Fibroblast of skin of abdomen (primary cell): ENCODE data around the gene RTN1.
A peak's percentile ranks its signal among the peaks of the same experiment; 100 is the strongest.

ENCODE experiments used
- DNase-seq: peaks from one replicate; pipeline ENCODE4 v3.0.0-alpha.2; 2013

Gene RTN1

DNA sequence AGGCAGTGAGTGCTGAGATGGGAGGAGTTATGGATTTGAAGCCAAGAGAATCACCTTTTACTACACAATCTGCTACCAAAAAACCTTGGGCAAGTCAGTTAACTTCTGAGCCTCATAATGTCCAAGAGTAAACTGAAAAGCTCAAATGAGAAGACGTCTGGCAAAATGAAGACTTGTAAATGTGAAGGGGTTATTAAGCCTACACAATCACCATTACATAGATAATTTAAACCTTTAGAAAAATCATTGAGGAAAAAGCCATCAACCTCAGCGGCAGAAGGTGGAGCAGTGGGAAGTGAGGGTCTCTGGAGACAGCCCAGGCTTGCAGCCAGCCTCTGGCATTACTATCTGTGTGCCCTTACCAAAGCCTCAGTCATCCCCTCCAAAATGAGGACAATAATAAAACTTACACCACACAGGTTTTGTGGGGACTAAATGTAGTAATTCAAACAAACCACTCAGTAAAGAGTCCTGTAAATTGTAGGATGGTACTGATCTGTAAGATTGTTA lies 243.5 kb downstream of the RTN1 start:
- no peak for DNase-seq

DNA sequence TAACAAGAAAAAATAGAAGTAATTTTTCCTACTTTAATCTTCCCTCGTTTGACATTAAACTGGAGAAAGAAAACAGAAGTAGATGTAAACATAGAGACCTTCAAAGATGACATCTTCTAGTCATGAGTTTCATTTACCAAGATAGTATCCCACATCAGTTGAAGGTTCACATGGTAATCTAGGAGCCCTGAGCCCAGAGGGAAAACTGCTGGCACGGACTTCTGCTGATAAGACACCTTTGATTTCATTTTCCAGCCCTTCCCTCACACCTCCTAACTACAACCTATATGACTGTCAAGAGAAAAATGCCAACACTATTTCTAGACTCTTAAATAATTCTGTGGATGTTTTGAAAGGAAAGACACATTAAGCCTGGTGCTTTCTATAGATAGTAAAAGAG lies 247.9 kb downstream of the RTN1 start:
- no peak for DNase-seq

DNA sequence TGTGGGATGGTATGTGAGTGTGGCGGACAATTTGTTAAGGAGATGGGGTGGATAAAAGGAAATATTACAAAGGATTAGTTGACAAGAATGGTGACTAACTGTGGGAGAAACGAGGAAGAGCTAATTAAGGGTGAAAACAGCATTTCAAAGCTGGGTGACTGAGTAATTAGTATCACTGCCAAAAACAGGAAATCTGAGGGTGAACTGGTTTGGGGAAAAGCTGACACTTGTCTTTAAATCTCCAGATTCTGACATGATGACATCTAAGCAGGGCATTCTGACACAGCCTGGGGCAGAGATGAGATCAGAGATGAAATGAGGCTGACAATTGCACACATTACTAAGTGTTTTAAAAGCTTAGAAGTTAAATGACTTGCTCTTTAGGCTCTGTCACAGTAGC lies 251.5 kb downstream of the RTN1 start:
- no peak for DNase-seq

DNA sequence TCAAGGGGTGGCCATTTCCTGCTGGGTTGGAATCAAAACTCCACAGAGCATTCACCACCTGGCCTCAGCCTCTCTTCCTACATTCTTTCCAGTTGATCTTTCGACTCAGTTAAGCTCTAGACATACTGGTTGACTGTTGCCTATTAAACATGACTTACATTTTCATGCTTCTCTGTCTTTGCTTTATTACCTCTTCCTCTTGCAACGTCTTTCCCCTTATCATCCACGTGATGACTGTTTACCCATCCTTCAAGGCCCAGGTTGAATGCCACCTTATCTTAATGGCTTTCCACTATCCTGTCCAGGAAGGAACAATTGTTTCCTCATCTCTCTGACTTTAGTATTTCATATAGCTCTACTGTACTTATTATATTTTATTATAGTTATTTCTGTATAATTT lies 269.5 kb downstream of the RTN1 start:
- no peak for DNase-seq

DNA sequence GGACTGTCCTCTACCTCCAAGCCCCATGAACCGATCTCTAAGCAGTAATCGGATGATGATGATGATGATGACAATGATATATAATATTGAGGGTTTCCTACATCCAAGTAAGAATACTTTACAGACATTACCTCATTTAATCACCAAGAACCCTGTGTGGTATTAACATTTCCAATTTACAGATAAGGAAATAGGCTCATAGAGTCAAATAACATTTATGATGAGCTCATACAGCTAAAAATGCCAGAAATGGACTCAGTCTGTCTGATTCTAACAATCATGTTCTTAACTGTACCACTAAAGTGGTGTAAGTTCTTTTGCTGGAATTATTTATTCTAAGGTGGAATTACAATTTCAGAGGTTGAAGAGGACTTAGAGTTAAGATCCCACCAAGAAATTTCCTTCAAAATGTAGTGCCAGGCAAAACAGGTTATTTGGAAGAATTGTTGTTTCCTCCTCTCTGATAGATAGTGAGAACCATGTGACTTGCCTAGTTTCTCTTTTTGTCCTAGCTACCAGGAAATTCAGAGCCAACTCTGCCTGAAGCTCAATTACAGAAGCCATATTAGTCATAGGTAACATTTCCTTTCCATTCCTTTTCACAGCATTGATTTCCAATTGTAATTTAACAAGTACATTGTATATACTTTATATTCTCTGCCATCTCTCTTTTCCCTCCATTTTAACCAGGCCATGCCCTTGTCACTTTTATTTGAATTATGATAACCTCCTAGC lies 270.2 kb downstream of the RTN1 start:
- DNase-seq, result no peak

DNA sequence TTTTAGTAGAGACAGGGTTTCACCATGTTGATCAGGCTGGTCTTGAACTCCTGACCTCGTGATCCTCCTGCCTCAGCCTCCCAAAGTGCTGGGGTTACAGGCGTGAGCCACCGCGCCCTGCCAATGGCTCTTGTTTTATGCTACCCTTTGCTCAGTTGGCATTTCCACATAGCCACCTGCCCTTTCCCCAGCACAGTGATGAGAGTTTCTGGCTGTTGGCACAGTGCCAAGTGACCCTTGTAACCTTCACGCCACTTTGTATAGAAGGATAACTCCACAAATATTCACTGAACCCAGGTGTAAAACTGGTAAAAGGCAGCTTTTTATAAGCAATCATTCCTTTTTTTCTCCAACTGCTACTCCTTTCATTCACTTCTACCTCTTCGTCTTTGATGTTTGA lies 275.5 kb downstream of the RTN1 start:
- no peak for DNase-seq

DNA sequence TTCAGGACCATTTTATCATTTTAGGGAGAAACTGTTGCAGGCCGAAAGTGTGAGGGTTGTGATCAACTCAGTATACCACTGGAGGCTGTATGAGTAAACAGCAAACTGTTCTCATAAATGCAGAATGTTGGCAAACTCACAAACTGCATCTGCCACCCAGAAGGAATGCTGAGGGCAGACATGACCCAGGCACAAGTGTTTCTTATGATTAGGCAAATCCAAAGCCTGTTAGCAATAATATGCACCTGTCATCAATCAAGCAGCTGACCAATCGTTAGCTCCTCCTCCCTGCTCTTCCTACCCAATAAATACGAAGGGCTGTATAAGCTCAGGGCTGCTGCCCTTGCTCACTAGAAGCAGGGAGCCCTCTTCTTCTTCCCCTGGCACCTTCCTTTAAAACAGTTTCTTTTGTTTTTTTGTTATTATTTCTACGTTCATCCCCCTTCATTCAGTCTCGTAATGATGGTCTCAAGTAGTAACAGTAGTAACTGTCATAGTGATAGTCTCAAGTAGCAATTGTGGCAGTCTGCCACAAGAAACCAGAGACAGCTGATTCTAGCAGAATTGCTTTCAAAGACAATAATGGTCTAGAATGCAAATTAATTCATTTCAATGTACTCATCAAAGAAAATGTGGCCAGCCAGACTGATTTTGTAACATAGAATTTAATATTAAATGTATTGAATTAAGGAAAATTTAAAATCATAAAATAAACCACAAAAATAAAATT lies 278.8 kb downstream of the RTN1 start:
- DNase-seq, result no peak

DNA sequence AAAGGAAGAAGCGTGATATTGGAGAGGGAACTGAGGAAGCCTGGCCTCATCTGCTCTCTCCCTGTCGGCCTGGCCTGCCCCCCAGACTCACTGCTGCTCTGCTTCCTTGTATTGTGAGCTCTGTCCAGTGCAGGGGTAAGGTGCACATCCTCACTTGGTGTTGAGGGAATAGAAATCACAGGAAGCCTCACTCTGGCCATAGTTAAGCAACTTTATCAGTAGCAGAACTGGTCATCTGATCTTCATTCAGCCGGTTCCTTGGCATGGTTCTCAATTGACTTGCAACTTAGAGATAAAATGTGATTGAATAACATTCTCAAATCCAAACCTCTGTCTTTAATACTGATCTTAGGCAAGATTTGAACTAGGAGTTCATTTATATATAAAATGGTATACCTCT lies 282.5 kb downstream of the RTN1 start:
- DNase-seq, result no peak

DNA sequence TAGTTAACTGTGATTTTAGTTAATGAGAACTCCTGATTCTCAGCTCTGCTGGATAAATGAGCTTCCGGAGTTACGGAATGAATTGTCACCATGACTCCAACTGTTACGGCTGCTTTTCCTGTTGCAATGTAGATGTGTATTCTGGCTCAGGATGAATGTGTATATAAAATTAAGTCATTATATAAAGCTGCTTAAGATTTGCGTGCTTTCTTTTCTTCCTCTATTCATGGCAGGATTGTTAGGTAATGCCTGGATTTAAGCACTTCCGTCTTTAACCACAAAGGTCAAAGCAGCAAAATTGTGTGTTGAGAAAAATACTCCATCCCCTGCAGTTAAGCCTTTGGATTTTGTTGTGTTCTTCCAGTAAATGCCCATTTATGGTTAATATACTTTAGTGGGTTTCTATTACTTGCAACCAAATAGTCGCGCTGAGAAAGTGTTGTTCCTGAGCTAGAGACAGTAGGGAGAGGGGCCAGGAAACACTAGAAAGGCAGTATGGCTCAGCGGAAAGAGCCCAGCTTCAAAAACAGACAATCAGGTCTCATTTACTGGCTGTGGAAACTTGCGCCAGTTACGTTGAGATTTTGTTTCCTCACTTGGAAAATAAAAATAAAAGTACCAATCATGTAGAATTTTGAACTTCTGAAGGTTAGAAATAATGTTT lies 284.6 kb downstream of the RTN1 start:
- DNase-seq, result no peak

DNA sequence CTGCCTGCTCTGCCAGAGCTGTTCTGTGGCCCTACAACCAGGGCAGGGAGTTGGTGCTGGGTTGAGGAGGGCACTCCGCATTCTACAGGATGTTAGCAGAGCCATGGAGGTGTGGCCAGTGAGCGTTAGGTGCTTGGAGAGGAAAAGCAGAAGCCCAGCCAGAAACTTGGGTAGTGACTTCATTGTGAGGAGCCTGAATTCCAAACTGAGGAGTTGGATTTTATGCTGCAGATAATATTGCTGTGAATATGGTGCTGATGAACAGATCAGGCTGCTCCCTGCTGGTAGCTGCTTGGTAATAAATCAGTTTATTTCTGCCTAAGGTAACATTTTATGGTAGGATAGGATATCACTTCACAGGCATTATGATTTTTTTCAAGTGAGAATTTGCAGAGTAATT lies 286.8 kb downstream of the RTN1 start:
- DNase-seq, result peak; percentile 16

DNA sequence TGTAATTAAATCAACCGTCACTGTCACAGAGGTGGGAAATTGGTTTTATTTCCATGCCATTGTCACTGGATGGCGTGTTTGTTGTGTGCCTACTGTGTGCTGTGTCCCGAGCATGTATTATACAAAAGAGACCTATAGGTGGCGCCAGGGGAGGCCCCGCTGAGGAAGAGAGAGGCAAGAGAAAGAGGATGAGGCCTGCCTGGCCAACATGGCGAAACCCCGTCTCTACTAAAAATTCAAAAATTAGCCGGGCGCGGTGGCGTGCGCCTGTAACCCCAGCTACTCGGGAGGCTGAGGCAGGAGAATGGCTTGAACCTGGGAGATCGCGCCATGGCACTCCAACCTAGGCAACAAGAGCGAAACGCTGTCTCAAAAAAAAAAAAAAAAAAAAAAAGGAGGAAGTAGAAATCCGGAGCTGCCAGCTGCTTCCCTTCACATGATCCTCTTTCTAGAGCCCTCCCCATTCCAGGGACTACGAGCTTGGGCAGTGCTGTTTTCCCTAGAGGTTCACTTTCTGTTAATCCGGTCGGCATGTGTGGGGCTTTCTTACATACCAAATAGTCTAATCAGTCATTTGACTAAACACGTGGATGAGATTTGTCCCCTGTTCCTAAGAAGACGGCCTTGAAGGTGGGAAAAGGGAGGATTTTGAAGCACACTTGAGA lies 287.6 kb downstream of the RTN1 start:
- no peak for DNase-seq

DNA sequence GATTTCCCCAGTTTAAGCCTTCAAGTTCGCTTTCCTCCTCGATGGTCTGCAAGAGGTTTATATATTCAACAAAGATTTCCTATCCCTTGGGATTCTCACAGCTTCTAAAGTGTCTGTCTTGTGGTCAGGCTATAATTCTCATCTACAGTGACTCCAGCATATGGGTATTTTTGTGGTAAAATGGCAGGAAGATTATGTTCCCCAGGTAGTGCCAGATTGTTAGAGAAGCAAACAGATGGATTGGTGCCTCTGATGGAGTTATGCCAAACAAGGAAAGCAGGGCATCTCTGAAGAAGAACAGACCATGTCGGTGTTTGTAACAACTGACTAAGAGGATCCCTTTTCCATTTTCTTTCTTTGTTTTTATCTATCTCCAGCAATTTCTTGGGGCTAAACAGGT lies 288.4 kb downstream of the RTN1 start:
- no peak for DNase-seq

DNA sequence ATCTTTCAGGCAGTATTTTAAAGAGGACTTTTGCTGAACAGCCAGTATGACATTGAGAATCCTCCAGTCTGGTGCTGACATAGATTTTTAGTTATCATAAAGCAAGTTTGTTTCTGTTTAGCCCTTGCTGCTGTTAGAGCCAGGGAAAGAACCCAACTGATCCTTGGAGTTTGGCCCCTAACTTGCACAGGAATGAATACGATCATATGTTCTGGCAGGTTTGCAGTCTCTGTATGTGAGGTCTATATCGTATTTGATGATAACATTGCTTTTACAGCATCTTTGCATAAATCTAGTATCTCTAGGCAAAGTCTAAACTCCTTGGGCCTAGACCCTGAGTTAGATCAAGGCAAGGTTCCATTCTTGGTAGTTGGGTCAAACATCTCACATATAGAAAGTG lies 289.7 kb downstream of the RTN1 start:
- DNase-seq, result no peak

DNA sequence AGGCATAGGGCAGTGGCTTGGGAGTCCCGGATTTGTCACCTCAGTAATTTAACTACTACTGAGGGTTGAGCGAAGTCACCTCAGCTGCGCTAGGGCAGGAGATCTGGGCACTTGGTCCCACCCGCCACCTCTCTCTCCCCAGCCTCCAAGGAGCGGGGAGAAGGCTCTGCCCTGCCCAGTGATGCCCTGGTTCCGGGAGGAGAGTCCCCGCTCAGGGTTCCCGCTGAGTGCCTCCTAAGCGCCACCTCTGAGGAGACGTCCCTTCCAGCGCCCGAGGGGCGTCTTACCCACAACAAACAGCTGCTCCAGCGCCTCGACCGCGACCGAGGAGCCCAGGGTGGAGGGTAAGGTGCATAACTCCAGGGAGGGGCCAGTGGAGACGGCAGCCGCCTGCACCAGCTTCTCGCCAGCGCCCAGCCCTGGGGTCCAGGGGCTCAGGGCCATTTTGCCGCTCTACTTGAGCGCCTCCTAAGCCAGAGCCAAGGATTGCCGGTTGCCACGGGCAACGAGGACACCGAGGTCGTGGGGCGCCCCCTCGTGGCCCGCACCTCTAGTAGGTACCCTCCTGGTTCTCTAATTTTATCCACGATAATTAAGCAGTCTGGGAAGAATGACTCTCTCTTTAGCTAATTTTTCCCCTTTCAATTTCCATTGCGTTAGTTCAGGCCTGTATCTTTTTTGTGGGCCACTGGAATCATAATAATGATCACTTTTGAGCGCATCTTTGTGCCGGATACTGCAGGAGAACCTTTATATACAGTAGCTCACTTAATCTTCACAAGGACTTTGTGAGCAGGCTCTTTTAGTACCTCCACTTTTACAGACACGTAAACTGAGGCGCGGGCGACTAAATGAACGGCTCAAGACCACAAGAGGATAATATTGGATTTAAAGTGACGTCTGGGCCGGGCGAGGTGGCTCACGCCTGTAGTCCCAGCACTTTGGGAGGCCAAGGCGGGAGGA lies 294.0 kb downstream of the RTN1 start, which contains the start of gene CCDC175:
Gene CCDC175, minus strand, starts transcription at position 481 of the 963 bp plus-strand sequence. Its CDS starts 37 bp downstream, at position 444.
- peak; percentile 73 for DNase-seq

DNA sequence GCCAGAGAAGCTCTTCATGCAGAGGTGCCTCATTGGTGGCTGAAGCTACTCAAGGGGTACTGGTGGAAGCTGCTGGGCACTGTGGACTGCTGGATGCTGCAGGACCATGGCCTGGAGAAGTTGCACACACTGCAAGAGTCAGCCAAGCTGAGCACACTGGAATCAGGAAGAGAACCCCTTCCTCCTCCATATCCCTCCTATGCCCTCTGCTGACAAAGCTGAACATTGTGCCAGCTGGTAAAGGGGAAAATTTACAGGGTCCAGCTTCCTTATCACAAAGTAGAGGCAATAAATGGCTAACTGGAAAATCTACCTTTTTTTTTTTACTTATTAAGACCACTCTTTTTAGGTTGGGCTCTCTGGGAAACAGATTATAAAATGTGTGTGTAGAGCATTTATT lies 300.5 kb downstream of the RTN1 start:
- no peak for DNase-seq

DNA sequence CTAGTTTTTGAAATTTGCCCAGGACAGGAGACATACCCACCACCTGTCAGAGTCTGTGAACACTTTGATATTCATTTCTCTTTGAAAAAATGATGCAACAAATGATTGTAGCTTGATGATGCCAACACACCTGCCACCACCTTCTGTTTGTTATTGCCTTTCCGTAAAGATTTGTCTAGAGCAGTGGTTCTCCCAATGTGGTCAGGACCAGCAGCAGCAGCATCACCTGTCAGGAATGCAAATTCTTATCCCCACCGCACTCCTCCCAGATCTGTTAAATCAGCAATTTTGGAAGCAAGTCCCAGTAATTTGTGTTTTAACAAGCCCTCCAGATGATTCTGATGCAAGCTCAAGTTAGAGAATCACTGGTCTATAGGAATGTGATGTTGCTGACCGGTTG lies 303.9 kb downstream of the RTN1 start:
- DNase-seq, result no peak

DNA sequence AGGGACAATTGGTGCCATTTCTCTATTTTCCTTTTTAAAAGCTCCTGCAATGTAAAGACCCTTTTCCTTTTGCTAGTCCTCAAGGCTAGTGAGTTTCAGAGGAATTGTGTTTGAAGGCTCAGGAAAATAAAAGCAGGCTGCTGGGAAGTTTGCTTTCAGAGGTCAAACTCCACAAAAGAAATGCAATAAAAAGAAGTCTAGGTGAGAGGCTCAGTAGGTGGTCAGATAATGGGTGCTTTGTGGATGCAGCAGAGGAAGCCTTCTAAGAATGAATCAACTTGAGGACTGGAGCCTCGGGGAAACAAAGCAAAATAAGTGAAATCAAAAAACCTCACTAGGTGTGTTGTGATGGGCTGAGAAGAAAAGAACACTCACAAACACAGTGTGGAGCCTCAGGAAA lies 304.3 kb downstream of the RTN1 start:
- DNase-seq, result no peak

DNA sequence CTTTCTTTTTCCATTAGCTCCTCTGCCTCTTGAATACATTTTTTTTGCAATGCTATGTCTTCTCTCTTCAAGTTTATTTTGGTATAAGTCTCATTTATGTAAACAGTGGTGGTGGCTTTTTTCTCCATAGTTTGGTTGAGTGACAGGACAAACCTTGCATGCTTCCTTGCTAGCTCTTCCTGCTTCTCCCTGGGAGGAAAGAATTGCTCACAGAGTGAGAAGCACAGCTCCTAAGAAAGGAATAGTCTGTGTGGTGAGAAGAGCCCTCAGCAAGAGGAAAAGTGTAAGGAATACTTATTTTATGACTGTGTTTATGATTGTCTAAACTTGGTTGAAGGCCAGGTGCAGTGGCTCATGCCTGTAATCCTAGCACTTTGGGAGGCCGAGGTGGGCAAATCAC lies 305.5 kb downstream of the RTN1 start:
- DNase-seq, result no peak

DNA sequence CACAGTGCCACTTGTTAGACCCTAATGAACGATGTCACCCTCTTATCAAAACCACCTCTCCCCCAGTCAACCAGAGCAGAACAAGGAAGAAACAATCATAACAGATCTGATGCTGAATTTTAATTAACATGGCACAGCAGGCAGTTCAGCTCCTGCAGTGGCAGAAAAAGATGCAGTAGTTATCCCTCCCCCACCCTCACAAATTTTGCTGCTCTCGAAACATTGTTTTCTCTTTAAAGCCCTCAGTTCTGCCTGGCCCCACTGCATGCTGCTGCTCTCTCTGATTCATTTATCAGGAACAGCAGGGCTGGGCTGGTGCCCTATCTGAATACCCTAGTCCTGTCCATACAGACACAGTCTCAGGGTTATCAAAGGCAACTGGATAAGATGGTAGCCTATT lies 306.2 kb downstream of the RTN1 start:
- no peak for DNase-seq

DNA sequence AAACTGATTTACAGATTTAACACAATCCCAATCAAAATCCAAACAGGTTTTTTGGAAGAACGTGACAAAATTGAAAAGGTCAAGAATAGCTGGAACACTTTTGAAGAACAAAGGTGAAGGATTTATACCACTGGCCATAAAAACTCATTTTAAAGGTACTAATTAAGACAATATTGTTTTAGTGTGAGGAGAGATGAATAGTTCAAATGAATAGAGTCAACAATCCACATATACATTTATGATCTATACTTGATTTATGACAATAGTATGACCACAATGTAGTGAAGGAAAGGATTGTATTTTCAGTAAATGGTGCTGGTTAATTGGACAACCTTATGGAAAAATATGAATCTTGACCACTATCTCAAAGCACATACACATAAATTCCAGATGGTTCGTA lies 323.3 kb downstream of the RTN1 start:
- no peak for DNase-seq
